HEK293 (cell line): ENCODE results near the gene SRBD1.

Source experiments
- FEZF1 ChIP-seq: fragments of 450-650 bp; formaldehyde crosslinking; IDR thresholded peaks from 2 replicates; pipeline ENCODE4 v1.5.1; 2016; ENCODE audit warnings: missing biosample characterization, missing genetic modification characterization
- KLF8 ChIP-seq: fragments of 450-650 bp; formaldehyde crosslinking; IDR thresholded peaks from 2 replicates; pipeline ENCODE4 v1.5.1; 2016; ENCODE audit warnings: missing biosample characterization, missing genetic modification characterization
- MZF1 ChIP-seq: fragments of 450-650 bp; formaldehyde crosslinking; IDR thresholded peaks from 2 replicates; pipeline ENCODE4 v1.5.1; 2017; ENCODE audit warnings: missing biosample characterization, missing genetic modification characterization, borderline replicate concordance
- PRDM1 ChIP-seq: fragments of 450-650 bp; formaldehyde crosslinking; IDR thresholded peaks from 2 replicates; pipeline ENCODE4; 2016; ENCODE audit warnings: missing biosample characterization, missing genetic modification characterization
- SCRT2 ChIP-seq: fragments of 450-650 bp; formaldehyde crosslinking; IDR thresholded peaks from 2 replicates; pipeline ENCODE4 v1.5.1; 2016; ENCODE audit warnings: missing biosample characterization, missing genetic modification characterization
- SP7 ChIP-seq: fragments of 450-650 bp; formaldehyde crosslinking; IDR thresholded peaks from 2 replicates; pipeline ENCODE4 v1.5.1; 2016; ENCODE audit warnings: missing biosample characterization, missing genetic modification characterization
- ZBTB21 ChIP-seq: fragments of 450-650 bp; formaldehyde crosslinking; IDR thresholded peaks from 2 replicates; pipeline ENCODE4 v1.5.1; 2017; ENCODE audit warnings: missing biosample characterization, missing genetic modification characterization
- ZIC2 ChIP-seq: fragments of 450-650 bp; formaldehyde crosslinking; IDR thresholded peaks from 2 replicates; pipeline ENCODE4 v1.5.1; 2016; ENCODE audit warnings: missing biosample characterization, missing genetic modification characterization
- ZNF10 ChIP-seq: fragments of 450-650 bp; formaldehyde crosslinking; IDR thresholded peaks from 2 replicates; pipeline ENCODE4 v1.5.1; 2017; ENCODE audit warnings: missing biosample characterization, missing genetic modification characterization
- ZNF302 ChIP-seq: fragments of 450-650 bp; formaldehyde crosslinking; IDR thresholded peaks from 2 replicates; pipeline ENCODE4 v1.5.1; 2016; ENCODE audit warnings: missing biosample characterization, missing genetic modification characterization, low read depth
- ZNF350 ChIP-seq: fragments of 450-650 bp; formaldehyde crosslinking; IDR thresholded peaks from 2 replicates; pipeline ENCODE4 v1.5.0; 2017; ENCODE audit warnings: missing biosample characterization, mild to moderate bottlenecking, missing genetic modification characterization
- ZNF514 ChIP-seq: fragments of 450-650 bp; formaldehyde crosslinking; IDR thresholded peaks from 2 replicates; pipeline ENCODE4 v1.5.1; 2016; ENCODE audit warnings: missing biosample characterization, missing genetic modification characterization
- ZNF623 ChIP-seq: fragments of 450-650 bp; formaldehyde crosslinking; IDR thresholded peaks from 2 replicates; pipeline ENCODE4 v1.5.1; 2016; ENCODE audit warnings: missing biosample characterization, missing genetic modification characterization
- ZNF629 ChIP-seq: fragments of 450-650 bp; formaldehyde crosslinking; IDR thresholded peaks from 2 replicates; pipeline ENCODE4 v1.5.1; 2017; ENCODE audit warnings: missing biosample characterization, missing genetic modification characterization
- ZNF660 ChIP-seq: fragments of 450-650 bp; IDR thresholded peaks from 2 replicates; pipeline ENCODE4 v1.5.1; 2018; ENCODE audit warnings: missing biosample characterization, mild to moderate bottlenecking, missing genetic modification characterization
- TF ChIP-seq, protein P1 (sequence below): fragments of 450-650 bp; formaldehyde crosslinking; IDR thresholded peaks from 2 replicates; pipeline ENCODE4 v1.5.1; 2016; ENCODE audit warnings: missing biosample characterization, missing genetic modification characterization
- TF ChIP-seq, protein P2 (sequence below): fragments of 450-650 bp; IDR thresholded peaks from 2 replicates; pipeline ENCODE4 v1.5.1; 2018; ENCODE audit warnings: missing biosample characterization, mild to moderate bottlenecking, missing genetic modification characterization
- TF ChIP-seq, protein P3 (sequence below): fragments of 450-650 bp; formaldehyde crosslinking; IDR thresholded peaks from 2 replicates; pipeline ENCODE4 v1.5.1; 2016; ENCODE audit warnings: missing biosample characterization, missing genetic modification characterization
- TF ChIP-seq, protein P4 (sequence below): fragments of 450-650 bp; formaldehyde crosslinking; IDR thresholded peaks from 2 replicates; pipeline ENCODE4 v1.5.1; 2016; ENCODE audit warnings: missing biosample characterization, missing genetic modification characterization
- TF ChIP-seq, protein P5 (sequence below): fragments of 450-650 bp; formaldehyde crosslinking; IDR thresholded peaks from 2 replicates; pipeline ENCODE4 v1.5.1; 2016; ENCODE audit warnings: missing biosample characterization, missing genetic modification characterization

The SRBD1 gene

DNA sequence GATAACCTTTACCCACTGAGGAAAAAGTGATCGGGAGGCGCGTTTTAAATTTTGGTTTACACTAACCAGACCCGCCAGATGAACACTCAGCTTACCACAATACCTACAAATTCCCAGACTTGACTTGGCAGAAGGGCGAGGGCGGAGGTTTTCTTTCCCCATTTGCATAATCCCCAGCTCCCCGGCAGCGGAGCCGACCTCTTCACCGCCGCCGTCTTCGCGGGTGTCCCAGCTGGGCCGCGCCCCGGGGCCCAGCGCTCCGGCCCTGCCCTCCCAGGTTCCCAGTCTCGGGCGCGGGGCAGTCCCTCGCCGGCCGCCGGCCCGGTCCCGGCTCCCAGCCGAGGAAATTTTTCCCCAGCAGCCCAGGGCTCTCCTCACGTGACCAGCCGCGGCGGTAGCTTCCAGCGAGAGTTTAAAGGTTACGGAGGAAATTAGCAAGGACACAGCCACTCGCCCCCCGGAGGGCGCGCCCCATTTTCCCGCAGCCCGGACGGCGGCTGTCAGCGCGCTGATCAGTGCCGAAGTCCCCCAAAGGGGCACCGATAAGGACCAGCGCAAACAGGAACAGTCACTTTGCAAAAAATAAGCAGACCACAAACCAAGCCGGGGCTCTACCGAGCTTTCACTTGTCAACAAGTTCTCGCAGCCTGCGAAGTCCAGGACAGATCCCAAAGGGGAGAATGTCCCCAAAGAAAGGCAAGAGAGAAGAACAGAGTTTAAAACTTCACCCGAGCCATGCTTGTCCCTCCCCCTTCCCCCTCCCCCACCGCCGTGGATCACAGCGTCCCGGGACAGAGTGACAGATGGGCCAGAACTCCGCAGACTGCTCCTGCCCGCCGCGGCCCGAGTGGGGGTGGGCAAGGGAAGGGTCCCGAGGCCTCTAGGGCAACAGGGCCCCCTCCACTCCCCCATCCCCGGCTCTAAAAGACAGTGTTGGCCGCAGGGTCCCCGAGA, 39.1 kb upstream of the SRBD1 start (continued):
- TF ChIP-seq, protein P1, sequence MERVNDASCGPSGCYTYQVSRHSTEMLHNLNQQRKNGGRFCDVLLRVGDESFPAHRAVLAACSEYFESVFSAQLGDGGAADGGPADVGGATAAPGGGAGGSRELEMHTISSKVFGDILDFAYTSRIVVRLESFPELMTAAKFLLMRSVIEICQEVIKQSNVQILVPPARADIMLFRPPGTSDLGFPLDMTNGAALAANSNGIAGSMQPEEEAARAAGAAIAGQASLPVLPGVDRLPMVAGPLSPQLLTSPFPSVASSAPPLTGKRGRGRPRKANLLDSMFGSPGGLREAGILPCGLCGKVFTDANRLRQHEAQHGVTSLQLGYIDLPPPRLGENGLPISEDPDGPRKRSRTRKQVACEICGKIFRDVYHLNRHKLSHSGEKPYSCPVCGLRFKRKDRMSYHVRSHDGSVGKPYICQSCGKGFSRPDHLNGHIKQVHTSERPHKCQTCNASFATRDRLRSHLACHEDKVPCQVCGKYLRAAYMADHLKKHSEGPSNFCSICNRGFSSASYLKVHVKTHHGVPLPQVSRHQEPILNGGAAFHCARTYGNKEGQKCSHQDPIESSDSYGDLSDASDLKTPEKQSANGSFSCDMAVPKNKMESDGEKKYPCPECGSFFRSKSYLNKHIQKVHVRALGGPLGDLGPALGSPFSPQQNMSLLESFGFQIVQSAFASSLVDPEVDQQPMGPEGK (tag by site-specific recombination), result peak; percentile 27; the same call in 1 of the 2 replicates
- TF ChIP-seq ZNF623 (tag by site-specific recombination) (no peak), KLF8 (no peak), ZNF302 (tag by site-specific recombination) (no peak), ZIC2 (peak; percentile 32; the same call in 1 of the 2 replicates), ZNF350 (no peak), ZNF514 (tag by site-specific recombination) (no peak), PRDM1 (peak; percentile 77; the same call in 1 of the 2 replicates), ZNF10 (no peak), ZNF629 (tag by site-specific recombination) (0 out of 2 replicates have a peak, but pooled peaks have one; percentile 16), SCRT2 (peak; percentile 38), FEZF1 (no peak), ZNF660 (0 out of 2 replicates have a peak, but pooled peaks have one; percentile 24), MZF1 (tag by site-specific recombination) (peak; percentile 33; the same call in 1 of the 2 replicates), SP7 (tag by site-specific recombination) (0 out of 2 replicates have a peak, but pooled peaks have one; percentile 16), ZBTB21 (tag by site-specific recombination) (no peak)
- TF ChIP-seq, protein P2, sequence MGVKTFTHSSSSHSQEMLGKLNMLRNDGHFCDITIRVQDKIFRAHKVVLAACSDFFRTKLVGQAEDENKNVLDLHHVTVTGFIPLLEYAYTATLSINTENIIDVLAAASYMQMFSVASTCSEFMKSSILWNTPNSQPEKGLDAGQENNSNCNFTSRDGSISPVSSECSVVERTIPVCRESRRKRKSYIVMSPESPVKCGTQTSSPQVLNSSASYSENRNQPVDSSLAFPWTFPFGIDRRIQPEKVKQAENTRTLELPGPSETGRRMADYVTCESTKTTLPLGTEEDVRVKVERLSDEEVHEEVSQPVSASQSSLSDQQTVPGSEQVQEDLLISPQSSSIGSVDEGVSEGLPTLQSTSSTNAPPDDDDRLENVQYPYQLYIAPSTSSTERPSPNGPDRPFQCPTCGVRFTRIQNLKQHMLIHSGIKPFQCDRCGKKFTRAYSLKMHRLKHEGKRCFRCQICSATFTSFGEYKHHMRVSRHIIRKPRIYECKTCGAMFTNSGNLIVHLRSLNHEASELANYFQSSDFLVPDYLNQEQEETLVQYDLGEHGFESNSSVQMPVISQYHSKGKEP (tag by site-specific recombination), result no peak
- TF ChIP-seq, protein P3, sequence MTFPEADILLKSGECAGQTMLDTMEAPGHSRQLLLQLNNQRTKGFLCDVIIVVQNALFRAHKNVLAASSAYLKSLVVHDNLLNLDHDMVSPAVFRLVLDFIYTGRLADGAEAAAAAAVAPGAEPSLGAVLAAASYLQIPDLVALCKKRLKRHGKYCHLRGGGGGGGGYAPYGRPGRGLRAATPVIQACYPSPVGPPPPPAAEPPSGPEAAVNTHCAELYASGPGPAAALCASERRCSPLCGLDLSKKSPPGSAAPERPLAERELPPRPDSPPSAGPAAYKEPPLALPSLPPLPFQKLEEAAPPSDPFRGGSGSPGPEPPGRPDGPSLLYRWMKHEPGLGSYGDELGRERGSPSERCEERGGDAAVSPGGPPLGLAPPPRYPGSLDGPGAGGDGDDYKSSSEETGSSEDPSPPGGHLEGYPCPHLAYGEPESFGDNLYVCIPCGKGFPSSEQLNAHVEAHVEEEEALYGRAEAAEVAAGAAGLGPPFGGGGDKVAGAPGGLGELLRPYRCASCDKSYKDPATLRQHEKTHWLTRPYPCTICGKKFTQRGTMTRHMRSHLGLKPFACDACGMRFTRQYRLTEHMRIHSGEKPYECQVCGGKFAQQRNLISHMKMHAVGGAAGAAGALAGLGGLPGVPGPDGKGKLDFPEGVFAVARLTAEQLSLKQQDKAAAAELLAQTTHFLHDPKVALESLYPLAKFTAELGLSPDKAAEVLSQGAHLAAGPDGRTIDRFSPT, result no peak
- TF ChIP-seq, protein P4, sequence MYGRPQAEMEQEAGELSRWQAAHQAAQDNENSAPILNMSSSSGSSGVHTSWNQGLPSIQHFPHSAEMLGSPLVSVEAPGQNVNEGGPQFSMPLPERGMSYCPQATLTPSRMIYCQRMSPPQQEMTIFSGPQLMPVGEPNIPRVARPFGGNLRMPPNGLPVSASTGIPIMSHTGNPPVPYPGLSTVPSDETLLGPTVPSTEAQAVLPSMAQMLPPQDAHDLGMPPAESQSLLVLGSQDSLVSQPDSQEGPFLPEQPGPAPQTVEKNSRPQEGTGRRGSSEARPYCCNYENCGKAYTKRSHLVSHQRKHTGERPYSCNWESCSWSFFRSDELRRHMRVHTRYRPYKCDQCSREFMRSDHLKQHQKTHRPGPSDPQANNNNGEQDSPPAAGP, result no peak
- TF ChIP-seq, protein P5, sequence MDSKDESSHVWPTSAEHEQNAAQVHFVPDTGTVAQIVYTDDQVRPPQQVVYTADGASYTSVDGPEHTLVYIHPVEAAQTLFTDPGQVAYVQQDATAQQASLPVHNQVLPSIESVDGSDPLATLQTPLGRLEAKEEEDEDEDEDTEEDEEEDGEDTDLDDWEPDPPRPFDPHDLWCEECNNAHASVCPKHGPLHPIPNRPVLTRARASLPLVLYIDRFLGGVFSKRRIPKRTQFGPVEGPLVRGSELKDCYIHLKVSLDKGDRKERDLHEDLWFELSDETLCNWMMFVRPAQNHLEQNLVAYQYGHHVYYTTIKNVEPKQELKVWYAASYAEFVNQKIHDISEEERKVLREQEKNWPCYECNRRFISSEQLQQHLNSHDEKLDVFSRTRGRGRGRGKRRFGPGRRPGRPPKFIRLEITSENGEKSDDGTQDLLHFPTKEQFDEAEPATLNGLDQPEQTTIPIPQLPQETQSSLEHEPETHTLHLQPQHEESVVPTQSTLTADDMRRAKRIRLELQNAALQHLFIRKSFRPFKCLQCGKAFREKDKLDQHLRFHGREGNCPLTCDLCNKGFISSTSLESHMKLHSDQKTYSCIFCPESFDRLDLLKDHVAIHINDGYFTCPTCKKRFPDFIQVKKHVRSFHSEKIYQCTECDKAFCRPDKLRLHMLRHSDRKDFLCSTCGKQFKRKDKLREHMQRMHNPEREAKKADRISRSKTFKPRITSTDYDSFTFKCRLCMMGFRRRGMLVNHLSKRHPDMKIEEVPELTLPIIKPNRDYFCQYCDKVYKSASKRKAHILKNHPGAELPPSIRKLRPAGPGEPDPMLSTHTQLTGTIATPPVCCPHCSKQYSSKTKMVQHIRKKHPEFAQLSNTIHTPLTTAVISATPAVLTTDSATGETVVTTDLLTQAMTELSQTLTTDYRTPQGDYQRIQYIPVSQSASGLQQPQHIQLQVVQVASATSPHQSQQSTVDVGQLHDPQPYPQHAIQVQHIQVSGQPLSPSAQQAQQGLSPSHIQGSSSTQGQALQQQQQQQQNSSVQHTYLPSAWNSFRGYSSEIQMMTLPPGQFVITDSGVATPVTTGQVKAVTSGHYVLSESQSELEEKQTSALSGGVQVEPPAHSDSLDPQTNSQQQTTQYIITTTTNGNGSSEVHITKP, result no peak
